ENCODE measurements around the gene GPR162. TPM values are rescaled to one million over a fixed set of nuclear protein-coding genes. Genes with fewer than 3 reads are reported as not detected.

Gene GPR162
- polyA plus RNA-seq, 1 donor from 2014 or later: 82.8 TPM

DNA sequence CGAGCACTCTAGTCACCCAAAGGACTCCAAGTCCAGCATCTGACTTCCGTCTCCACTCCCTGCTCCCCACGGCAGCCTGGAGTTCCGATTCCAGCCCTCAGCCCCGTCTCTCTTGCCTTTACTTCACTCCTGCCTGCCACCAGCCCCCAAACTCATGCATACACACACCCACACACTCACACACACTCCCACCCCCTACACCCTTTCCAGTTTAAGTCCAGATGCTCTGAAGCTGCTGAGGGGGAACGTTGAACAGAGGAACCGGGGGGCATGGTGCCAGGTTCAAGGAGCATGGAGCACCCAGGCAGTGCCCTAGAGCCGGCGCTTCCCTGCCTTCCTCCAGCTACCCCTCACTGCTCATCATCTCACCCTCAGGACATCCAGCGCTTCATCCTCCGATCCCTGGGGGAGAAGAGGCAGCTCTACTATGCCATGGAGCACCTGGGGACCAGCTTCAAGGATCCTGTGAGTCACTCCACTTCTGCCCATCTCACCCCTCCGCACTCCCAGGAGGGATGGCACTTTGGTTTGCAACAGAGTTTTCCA, 9.9 kb downstream of the GPR162 start:
- Histone ChIP-seq H3K27ac (ENCODE audit: low read length) (no peak overlapping the region), H4K20me1 (ENCODE audit: insufficient read depth) (no peaks in the 10 kb centered on the region), H3K4me2 (ENCODE audit: low read length) (no peak overlapping the region), H3K9ac (ENCODE audit: low read length) (no peak overlapping the region), H3K79me2 (replicated peaks; ENCODE audit: insufficient read depth, low read length) (peaks cover 17% of the 10 kb centered on the region), H3K36me3 (ENCODE audit: insufficient read depth, low read length) (no peaks in the 10 kb centered on the region), H3K4me3 (ENCODE audit: low read length) (no peak overlapping the region), H3K9me2 (ENCODE audit: insufficient read depth, low read length) (no peaks in the 10 kb centered on the region), H3K27me3 (ENCODE audit: insufficient read depth, low read depth, low read length) (no peaks in the 10 kb centered on the region), H3F3A (ENCODE audit: insufficient read depth, low read length, poor library complexity, severe bottlenecking) (peaks cover 5% of the 10 kb centered on the region), H3K9me3 (ENCODE audit: low read length) (no peaks in the 10 kb centered on the region), H2AFZ (ENCODE audit: low read depth, low read length) (no peak overlapping the region)
- no peak for TF ChIP-seq EZH2 (IDR thresholded peaks at IDR 0.05; ENCODE audit: borderline replicate concordance, insufficient read depth, low read length, poor library complexity, severe bottlenecking)
- TF ChIP-seq, protein P1, sequence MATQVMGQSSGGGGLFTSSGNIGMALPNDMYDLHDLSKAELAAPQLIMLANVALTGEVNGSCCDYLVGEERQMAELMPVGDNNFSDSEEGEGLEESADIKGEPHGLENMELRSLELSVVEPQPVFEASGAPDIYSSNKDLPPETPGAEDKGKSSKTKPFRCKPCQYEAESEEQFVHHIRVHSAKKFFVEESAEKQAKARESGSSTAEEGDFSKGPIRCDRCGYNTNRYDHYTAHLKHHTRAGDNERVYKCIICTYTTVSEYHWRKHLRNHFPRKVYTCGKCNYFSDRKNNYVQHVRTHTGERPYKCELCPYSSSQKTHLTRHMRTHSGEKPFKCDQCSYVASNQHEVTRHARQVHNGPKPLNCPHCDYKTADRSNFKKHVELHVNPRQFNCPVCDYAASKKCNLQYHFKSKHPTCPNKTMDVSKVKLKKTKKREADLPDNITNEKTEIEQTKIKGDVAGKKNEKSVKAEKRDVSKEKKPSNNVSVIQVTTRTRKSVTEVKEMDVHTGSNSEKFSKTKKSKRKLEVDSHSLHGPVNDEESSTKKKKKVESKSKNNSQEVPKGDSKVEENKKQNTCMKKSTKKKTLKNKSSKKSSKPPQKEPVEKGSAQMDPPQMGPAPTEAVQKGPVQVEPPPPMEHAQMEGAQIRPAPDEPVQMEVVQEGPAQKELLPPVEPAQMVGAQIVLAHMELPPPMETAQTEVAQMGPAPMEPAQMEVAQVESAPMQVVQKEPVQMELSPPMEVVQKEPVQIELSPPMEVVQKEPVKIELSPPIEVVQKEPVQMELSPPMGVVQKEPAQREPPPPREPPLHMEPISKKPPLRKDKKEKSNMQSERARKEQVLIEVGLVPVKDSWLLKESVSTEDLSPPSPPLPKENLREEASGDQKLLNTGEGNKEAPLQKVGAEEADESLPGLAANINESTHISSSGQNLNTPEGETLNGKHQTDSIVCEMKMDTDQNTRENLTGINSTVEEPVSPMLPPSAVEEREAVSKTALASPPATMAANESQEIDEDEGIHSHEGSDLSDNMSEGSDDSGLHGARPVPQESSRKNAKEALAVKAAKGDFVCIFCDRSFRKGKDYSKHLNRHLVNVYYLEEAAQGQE (IDR thresholded peaks at IDR 0.05; ENCODE audit: borderline replicate concordance): no peak
- no peak for TF ChIP-seq POLR2AphosphoS5 (IDR thresholded peaks at IDR 0.05)
- no peak for TF ChIP-seq CTCF (IDR thresholded peaks at IDR 0.05; ENCODE audit: poor library complexity, severe bottlenecking)
- TF ChIP-seq MXI1 (conservative IDR thresholded peaks at IDR 0.05; ENCODE audit: poor library complexity, severe bottlenecking): no peak
- no peak for TF ChIP-seq SMC3 (conservative IDR thresholded peaks at IDR 0.05; ENCODE audit: poor library complexity)
- TF ChIP-seq EP300 (conservative IDR thresholded peaks at IDR 0.05; ENCODE audit: poor library complexity, severe bottlenecking): no peak
- no peak for TF ChIP-seq RAD21 (conservative IDR thresholded peaks at IDR 0.05)
- no peak for TF ChIP-seq TAF1 (IDR thresholded peaks at IDR 0.05; ENCODE audit: low read depth)

DNA sequence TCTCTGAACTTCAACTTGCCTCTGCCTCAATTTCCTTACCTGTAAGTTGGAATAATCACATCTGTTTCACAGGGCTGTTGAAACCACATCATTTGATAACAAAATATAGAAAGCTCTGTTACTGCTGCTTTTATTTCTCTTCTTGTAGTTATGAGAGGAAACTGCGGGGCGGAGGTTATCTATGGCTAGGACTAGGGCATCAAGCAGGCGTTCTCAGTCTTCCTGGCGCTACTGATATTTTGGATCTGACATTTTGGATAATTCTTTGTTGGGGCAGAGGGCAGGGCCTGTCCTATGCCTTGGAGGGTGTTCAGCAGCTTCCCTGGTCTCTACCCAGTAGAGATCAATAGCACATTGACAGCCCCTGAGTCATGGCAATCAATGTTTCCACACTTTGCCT, 10.5 kb downstream of the GPR162 start:
- Histone ChIP-seq H4K20me1 (ENCODE audit: insufficient read depth) (no peaks in the 10 kb centered on the region), H3K27me3 (ENCODE audit: insufficient read depth, low read depth, low read length) (no peaks in the 10 kb centered on the region), H3K9me2 (ENCODE audit: insufficient read depth, low read length) (no peaks in the 10 kb centered on the region), H3K9ac (ENCODE audit: low read length) (no peak overlapping the region), H3K4me3 (ENCODE audit: low read length) (no peak overlapping the region), H3F3A (ENCODE audit: insufficient read depth, low read length, poor library complexity, severe bottlenecking) (peaks cover 4% of the 10 kb centered on the region), H3K4me2 (ENCODE audit: low read length) (no peak overlapping the region), H3K79me2 (replicated peaks; ENCODE audit: insufficient read depth, low read length) (peaks cover 17% of the 10 kb centered on the region), H3K36me3 (ENCODE audit: insufficient read depth, low read length) (no peaks in the 10 kb centered on the region), H3K27ac (ENCODE audit: low read length) (no peak overlapping the region), H2AFZ (ENCODE audit: low read depth, low read length) (no peak overlapping the region), H3K9me3 (ENCODE audit: low read length) (no peaks in the 10 kb centered on the region)
- TF ChIP-seq CTCF (IDR thresholded peaks at IDR 0.05; ENCODE audit: poor library complexity, severe bottlenecking): no peak

Measured in neural cell (in vitro differentiated cells).